H1 (cell line): ENCODE results near the gene TEX35. TPM values are rescaled to one million over a fixed set of nuclear protein-coding genes. Genes with fewer than 3 reads are reported as not detected.

Source experiments
- ASH2L ChIP-seq: fragments of 200-600, 300-600 bp; sonication (generic); IDR thresholded peaks from one replicate; pipeline ENCODE4 v1.7.1; 2017; ENCODE audit warnings: low read length
- BCL11A ChIP-seq, 2 experiments: IDR thresholded peaks; one replicate each; pipeline ENCODE4 v1.6.1; 2011; ENCODE audit warnings: low read depth in 2 of 2, low read length in 2 of 2, mild to moderate bottlenecking in 2 of 2
- CEBPB ChIP-seq: IDR thresholded peaks from 2 replicates; pipeline ENCODE4 v1.6.1; 2012; ENCODE audit warnings: low read depth, low read length
- CHD7 ChIP-seq: fragments of 300-600 bp; sonication (generic); IDR thresholded peaks from 2 replicates; pipeline ENCODE4 v1.7.1; 2012; ENCODE audit warnings: low read length, moderate library complexity, mild to moderate bottlenecking, inconsistent platforms; ENCODE audit not compliant: insufficient replicate concordance
- CREB1 ChIP-seq: IDR thresholded peaks from 2 replicates; pipeline ENCODE4 v1.6.1; 2012; ENCODE audit warnings: inconsistent platforms
- EGR1 ChIP-seq: IDR thresholded peaks from 2 replicates; pipeline ENCODE4 v1.6.1; 2011; ENCODE audit warnings: low read depth, low read length, borderline replicate concordance
- GABPA ChIP-seq: IDR thresholded peaks from 2 replicates; pipeline ENCODE4 v1.6.1; 2011; ENCODE audit warnings: mild to moderate bottlenecking, low read length, moderate library complexity, borderline replicate concordance; ENCODE audit not compliant: insufficient read depth
- MAFK ChIP-seq: IDR thresholded peaks from 2 replicates; pipeline ENCODE4 v1.6.1; 2012; ENCODE audit warnings: low read depth, mild to moderate bottlenecking, improper control_type of control experiment, low read length
- MAX ChIP-seq: IDR thresholded peaks from 2 replicates; pipeline ENCODE4 v1.6.1; 2012; ENCODE audit warnings: inconsistent platforms
- RFX5 ChIP-seq: IDR thresholded peaks from 2 replicates; pipeline ENCODE4 v1.6.1; 2011; ENCODE audit warnings: low read depth, low read length, improper control_type of control experiment, borderline replicate concordance
- RXRA ChIP-seq: IDR thresholded peaks from 2 replicates; pipeline ENCODE4 v1.6.1; 2011; ENCODE audit warnings: low read depth, mild to moderate bottlenecking, low read length, moderate library complexity; ENCODE audit not compliant: insufficient read depth
- SP4 ChIP-seq: IDR thresholded peaks from 2 replicates; pipeline ENCODE4 v1.6.1; 2012; ENCODE audit warnings: low read length, inconsistent platforms
- SRF ChIP-seq: IDR thresholded peaks from 2 replicates; pipeline ENCODE4 v1.6.1; 2011; ENCODE audit warnings: mild to moderate bottlenecking, low read depth, low read length, moderate library complexity
- TCF12 ChIP-seq: IDR thresholded peaks from 2 replicates; pipeline ENCODE4 v1.6.1; 2011; ENCODE audit warnings: low read depth, mild to moderate bottlenecking, low read length
- polyA plus RNA-seq, 7 experiments: library from polyadenylated mRNA; depleted of rRNA in 3 of 7; stranded (reverse) in 5 of 7; unstranded in 2 of 7; fragments of >200 nt in 5 of 7; fragments of 200-250 nt in 2 of 7; gene quantifications; 1 replicate in 5 of 7; 2 replicates in 1 of 7; 4 replicates in 1 of 7; pipeline versions ENCODE4 v1.2.1 to v1.2.3, GENCODE V29; 2011 to 2013; ENCODE audit warnings: missing spikeins in 2 of 7, mixed read lengths in 2 of 7
- total RNA-seq: library from RNA; stranded (reverse); fragmentation: NEBNext Ultra II Directional; extraction: Animal tissue kit (Norgen Biotek cat#: 25700); gene quantifications from 2 replicates; pipeline ENCODE4 v1.2.1, GENCODE V29; 2021

TEX35 gene
- total and polyA plus RNA-seq, 2 of the 8 experiments (the other 6 are each of a cell fraction or from before 2014, with no cell fraction given) = 0.03 TPM; not detected in 1

DNA sequence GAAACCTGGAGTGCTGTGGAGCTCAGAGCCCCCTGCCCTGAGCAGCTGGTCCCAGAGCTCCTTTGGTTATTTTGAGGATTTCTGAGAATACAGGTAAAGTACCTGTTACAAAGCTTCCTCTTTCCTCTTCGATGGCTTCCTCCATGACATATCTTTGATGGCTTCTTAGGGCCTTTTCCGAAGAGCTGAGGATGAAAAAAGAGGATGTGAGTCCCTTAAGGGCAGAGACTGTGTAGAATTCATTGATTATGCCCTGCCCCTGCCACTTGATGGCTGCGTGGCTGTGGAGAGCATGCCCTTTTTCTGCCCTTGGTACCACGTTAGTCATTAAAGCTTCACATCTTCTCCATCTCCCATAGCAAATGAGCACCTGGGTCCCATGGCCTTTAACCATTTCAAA, 14.2 kb downstream of the TEX35 start (continued):
- no peak for TF ChIP-seq CHD7
- no peak for TF ChIP-seq ASH2L
- TF ChIP-seq BCL11A (IDR thresholded peaks at IDR 0.05; ENCODE audit: low read depth in 2 of 2, low read length in 2 of 2) = no peak
- TF ChIP-seq RFX5 = no peak
- TF ChIP-seq EGR1 = no peak
- TF ChIP-seq SRF = no peak
- no peak for TF ChIP-seq SP4
- no peak for TF ChIP-seq GABPA
- no peak for TF ChIP-seq CREB1
- no peak for TF ChIP-seq MAFK
- TF ChIP-seq CEBPB = no peak
- TF ChIP-seq TCF12 = no peak
- TF ChIP-seq MAX = no peak
- TF ChIP-seq RXRA = no peak
